Erythroblast (primary cell): ENCODE measurements around the gene NCK2.

Experiments
- GATA1 ChIP-seq: IDR thresholded peaks from 2 replicates; pipeline ENCODE4 v1.6.1; 2011; ENCODE audit warnings: low read depth, mild to moderate bottlenecking, control low read depth, low read length, moderate library complexity
- POLR2A ChIP-seq: IDR thresholded peaks from 2 replicates; pipeline ENCODE4 v1.6.1; 2011; ENCODE audit warnings: mild to moderate bottlenecking, low read length

DNA sequence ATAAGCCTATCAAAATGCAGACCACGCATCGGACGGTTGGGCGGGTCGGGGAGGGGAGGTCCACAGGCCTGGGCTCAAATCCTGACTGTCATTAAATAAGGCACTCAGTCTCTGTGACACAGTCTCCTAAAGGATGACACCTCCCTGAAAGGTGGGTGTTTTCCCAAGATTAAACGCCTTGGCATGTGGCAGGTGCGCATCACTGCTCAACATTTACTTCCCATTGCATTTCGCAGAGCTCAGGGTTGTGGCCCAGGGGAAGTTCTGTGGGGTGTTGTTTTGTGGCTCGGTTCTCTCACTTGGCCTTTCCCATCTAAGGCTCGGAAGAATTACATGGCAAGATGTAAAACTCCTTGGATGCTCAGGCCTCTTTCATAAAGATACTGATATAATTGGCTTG lies 107.4 kb downstream of the NCK2 start:
- TF ChIP-seq POLR2A (no peak), GATA1 (no peak)
